ENCODE data around the gene LTV1. TPM values are rescaled to one million over a fixed set of nuclear protein-coding genes. Genes with fewer than 3 reads are reported as not detected.

LTV1 gene
- total and polyA plus RNA-seq, 2 of the 4 experiments (the other 2 are of a cell fraction) = 11.1 to 19.0 TPM

DNA sequence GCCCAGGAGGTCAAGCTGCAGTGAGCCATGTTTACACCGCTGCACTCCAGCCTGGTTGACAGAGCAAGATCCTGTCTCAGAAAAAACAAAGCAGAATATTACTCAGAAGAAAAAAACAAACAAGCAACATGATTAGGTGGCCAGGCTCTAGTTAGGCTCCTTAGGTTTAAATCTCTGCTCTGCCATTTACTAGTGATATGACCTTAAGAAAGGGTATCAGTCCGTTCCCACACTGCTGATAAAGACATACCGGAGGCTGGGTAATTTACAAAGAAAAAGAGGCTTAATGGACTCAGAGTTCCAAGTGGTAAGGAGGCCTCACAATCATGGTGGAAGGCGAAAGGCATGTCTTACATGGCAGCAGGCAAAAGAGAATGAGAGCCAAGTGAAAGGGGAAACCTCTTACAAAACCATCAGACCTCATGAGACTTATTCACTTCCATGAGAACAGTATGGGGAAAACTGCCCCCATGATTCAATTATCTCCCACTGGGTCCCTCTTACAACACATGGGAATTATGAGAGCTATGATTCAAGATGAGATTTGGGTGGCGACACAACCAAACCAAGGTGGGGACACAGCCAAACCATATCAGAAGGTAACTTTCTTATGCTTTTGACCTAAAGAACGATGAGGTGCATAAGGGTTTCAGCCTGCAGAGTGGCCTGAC lies 2.4 kb upstream of the LTV1 start:
- H4K91ac ChIP-seq (ENCODE audit: insufficient read depth, low read depth, low read length) = no peak overlapping the region
- H3K27me3 ChIP-seq (ENCODE audit: control insufficient read depth, insufficient read depth, low read length) = no peaks in the 10 kb centered on the region
- H3K4me1 ChIP-seq (ENCODE audit: control insufficient read depth, insufficient read depth, low read length) = peaks cover 3% of the 10 kb centered on the region; the same call in 1 of the 2 replicates
- H3K23ac ChIP-seq (ENCODE audit: low read depth, low read length) = no peak overlapping the region
- no peak overlapping the region for H2AFZ ChIP-seq (replicated peaks; ENCODE audit: low read length, poor library complexity)
- H3K56ac ChIP-seq (ENCODE audit: extremely low read depth, insufficient read depth, low read length) = no peak overlapping the region
- no peak overlapping the region for H3K18ac ChIP-seq (ENCODE audit: low read depth, low read length)
- CTCF ChIA-PET = no interaction called here
- H3K9me1 ChIP-seq (ENCODE audit: insufficient read depth, low read length) = no peaks in the 10 kb centered on the region
- peaks cover 6% of the 10 kb centered on the region for H3K36me3 ChIP-seq (ENCODE audit: control insufficient read depth, insufficient read depth, low read length)
- H3K79me1 ChIP-seq (ENCODE audit: low read depth in 1 of 2, low read length in 2 of 2) = peaks cover 10 to 24% of the 10 kb centered on the region in 2 experiments; a peak in 3 of 4 replicates
- no peak overlapping the region for H2BK5ac ChIP-seq (ENCODE audit: low read depth, low read length, poor library complexity, severe bottlenecking)
- no peak overlapping the region for H3K4me2 ChIP-seq (ENCODE audit: low read depth, low read length)
- H2BK120ac ChIP-seq (ENCODE audit: low read depth, low read length) = no peak overlapping the region
- H3K14ac ChIP-seq (replicated peaks; ENCODE audit: low read depth, low read length) = no peak overlapping the region
- no peaks in the 10 kb centered on the region for H3K9me3 ChIP-seq (ENCODE audit: control insufficient read depth, insufficient read depth, low read length)
- ATAC-seq (ENCODE audit: low read depth) = no peak
- TF ChIP-seq, protein P1, sequence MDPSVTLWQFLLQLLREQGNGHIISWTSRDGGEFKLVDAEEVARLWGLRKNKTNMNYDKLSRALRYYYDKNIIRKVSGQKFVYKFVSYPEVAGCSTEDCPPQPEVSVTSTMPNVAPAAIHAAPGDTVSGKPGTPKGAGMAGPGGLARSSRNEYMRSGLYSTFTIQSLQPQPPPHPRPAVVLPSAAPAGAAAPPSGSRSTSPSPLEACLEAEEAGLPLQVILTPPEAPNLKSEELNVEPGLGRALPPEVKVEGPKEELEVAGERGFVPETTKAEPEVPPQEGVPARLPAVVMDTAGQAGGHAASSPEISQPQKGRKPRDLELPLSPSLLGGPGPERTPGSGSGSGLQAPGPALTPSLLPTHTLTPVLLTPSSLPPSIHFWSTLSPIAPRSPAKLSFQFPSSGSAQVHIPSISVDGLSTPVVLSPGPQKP (IDR thresholded peaks at IDR 0.05; ENCODE audit: borderline replicate concordance, low read depth, low read length) = no peak
- no peak for TF ChIP-seq CTCF (conservative IDR thresholded peaks at IDR 0.05; ENCODE audit: low read depth, low read length)
- TF ChIP-seq CHD1 (IDR thresholded peaks at IDR 0.05; ENCODE audit: low read depth, low read length) = no peak
- TF ChIP-seq MAZ (IDR thresholded peaks at IDR 0.05; ENCODE audit: borderline replicate concordance, low read depth, low read length) = no peak
- no peak for TF ChIP-seq USF2 (IDR thresholded peaks at IDR 0.05; ENCODE audit: low read depth, low read length)
- TF ChIP-seq MAFK (IDR thresholded peaks at IDR 0.05; ENCODE audit: low read depth, low read length) = no peak
- no peak for TF ChIP-seq RAD21 (IDR thresholded peaks at IDR 0.05; ENCODE audit: low read length)
- POLR2A ChIA-PET (ENCODE audit: unreplicated experiment) = no interaction called here
- 100% methylated on average over 1 of the region's 6 CpGs; no CpG with 5 or more reads in 1 of the 2 experiments for WGBS, 2 experiments (ENCODE audit: extremely low coverage in 2 of 2, insufficient read length in 1 of 2)
- no peak overlapping the region for H2BK15ac ChIP-seq (ENCODE audit: low read depth, low read length)
- H3K4me3 ChIP-seq (ENCODE audit: insufficient read depth, low read depth, low read length) = no peak overlapping the region
- in situ Hi-C loops (cut with MboI; ENCODE audit: low sequenced_read_pairs) = no loop called here
- H2AK9ac ChIP-seq (replicated peaks; ENCODE audit: low read depth, low read length, poor library complexity) = no peak overlapping the region
- H4K5ac ChIP-seq (ENCODE audit: low read depth, low read length) = no peak overlapping the region
- H4K20me1 ChIP-seq (ENCODE audit: insufficient read depth, low read length) = no peaks in the 10 kb centered on the region
- H3K9ac ChIP-seq (ENCODE audit: low read depth, low read length) = no peak overlapping the region
- H3K4ac ChIP-seq (ENCODE audit: low read depth, low read length) = no peak overlapping the region
- DNase-seq = no peak
- intact Hi-C loops (cut with micrococcal nuclease) = loop anchor here (10.0 kb wide), 1 partner anchor 174 kb away; no protein-coding TSS in a partner anchor
- dilution Hi-C loops (cut with HindIII; ENCODE audit: low sequenced_read_pairs, unreplicated experiment) = no loop called here
- H2AK5ac ChIP-seq (ENCODE audit: low read depth, low read length) = no peak overlapping the region
- no TSS peak for BruUV-seq (replicated peaks)
- H4K8ac ChIP-seq (ENCODE audit: low read depth in 2 of 2, low read length in 2 of 2) = no peak overlapping the region
- H2BK20ac ChIP-seq (ENCODE audit: low read depth, low read length) = no peak overlapping the region
- no peak overlapping the region for H3K27ac ChIP-seq (ENCODE audit: insufficient read depth, low read length)

All from IMR-90 (cell line).